B cell (primary cell): ENCODE results near the gene FBXO11. TPM values are rescaled to one million over a fixed set of nuclear protein-coding genes. Genes with fewer than 3 reads are reported as not detected.

ENCODE experiments used
- ATAC-seq: fragments of 200-7000 bp; cut with Tn5 transposase; one replicate; pipeline ENCODE4 v1.10.0; 2021; ENCODE audit warnings: low read depth, mild to moderate bottlenecking, moderate number of reproducible peaks, moderate library complexity
- CTCF ChIA-PET: fragments of 350-600 bp; sonication (Branson Sonifier 250); formaldehyde crosslinking; loops from one replicate; lab custom pipeline; 2021; ENCODE audit warnings: antibody characterized with exemption, inconsistent platforms; lab: Charles Lee
- POLR2A ChIA-PET: fragments of 350-600 bp; sonication (Branson Sonifier 250); formaldehyde crosslinking; loops from one replicate; lab custom pipeline; 2021; ENCODE audit warnings: antibody characterized with exemption; lab: Charles Lee
- DNase-seq: peaks from one replicate; pipeline ENCODE4 v3.0.0; 2013
- H2AFZ ChIP-seq: 2 replicates; pipeline ENCODE4 v1.6.1; 2012; ENCODE audit warnings: mild to moderate bottlenecking, low read depth, low read length; ENCODE audit not compliant: insufficient read depth, poor library complexity, severe bottlenecking
- H3K27ac ChIP-seq, 2 donors: 1 replicate in 1 of 2; 2 replicates in 1 of 2; pipeline ENCODE4 v1.5.1; 2012 to 2013; ENCODE audit warnings: low read length in 2 of 2, mild to moderate bottlenecking in 2 of 2, moderate library complexity in 1 of 2
- H3K27me3 ChIP-seq, 4 experiments: fragments of 200-600 bp in 1 of 4; sonication (generic) in 1 of 4; replicated peaks in 1 of 4; 1 replicate in 2 of 4; 2 replicates in 2 of 4; pipeline versions ENCODE4 v1.6.1 to v1.7.0; 2013 to 2016; ENCODE audit warnings: low read length in 3 of 4, mild to moderate bottlenecking in 2 of 4, mixed read lengths in 1 of 4, moderate library complexity in 1 of 4; ENCODE audit not compliant: insufficient read depth in 4 of 4, control insufficient read depth in 3 of 4; ENCODE audit errors: control extremely low read depth in 1 of 4
- H3K36me3 ChIP-seq, 2 experiments: replicated peaks in 1 of 2; 1 replicate in 1 of 2; 2 replicates in 1 of 2; pipeline versions ENCODE4 v1.6.1 to v1.7.1; 2013; ENCODE audit warnings: low read length in 1 of 2; ENCODE audit not compliant: insufficient read depth in 2 of 2, control insufficient read depth in 1 of 2; ENCODE audit errors: control extremely low read depth in 1 of 2, extremely low read depth in 1 of 2
- H3K4me1 ChIP-seq, 2 donors: fragments of 200-600 bp in 1 of 2; sonication (generic) in 1 of 2; 1 replicate in 1 of 2; 2 replicates in 1 of 2; pipeline versions ENCODE4 v1.5.1 to v1.6.1; 2013 to 2017; ENCODE audit warnings: low read length in 2 of 2; ENCODE audit not compliant: control insufficient read depth in 2 of 2, insufficient read depth in 2 of 2
- H3K4me2 ChIP-seq: replicated peaks from 2 replicates; pipeline ENCODE3; 2012; ENCODE audit warnings: mild to moderate bottlenecking, low read depth, low read length; ENCODE audit not compliant: poor library complexity, severe bottlenecking
- H3K4me3 ChIP-seq, 5 experiments: fragments of 200-600 bp in 1 of 5; sonication (generic) in 1 of 5; 1 replicate in 3 of 5; 2 replicates in 2 of 5; pipeline versions ENCODE4 v1.5.1 to v1.7.0; 2011 to 2016; ENCODE audit warnings: low read length in 4 of 5, mild to moderate bottlenecking in 4 of 5, low read depth in 2 of 5, control low read depth in 1 of 5, moderate library complexity in 1 of 5; ENCODE audit not compliant: insufficient read depth in 1 of 5; ENCODE audit errors: control extremely low read depth in 1 of 5, extremely low read depth in 1 of 5
- H3K79me2 ChIP-seq: fragments of 200-600 bp; sonication (generic); one replicate; pipeline ENCODE4 v1.6.0; 2016; ENCODE audit warnings: low read length; ENCODE audit not compliant: control insufficient read depth, insufficient read depth
- H3K9ac ChIP-seq: fragments of 200-600 bp; sonication (generic); 2 replicates; pipeline ENCODE4 v1.6.1; 2017; ENCODE audit warnings: mild to moderate bottlenecking, low read length, moderate library complexity
- H3K9me3 ChIP-seq, 3 donors: one replicate each; pipeline versions ENCODE4 v1.6.1 to v1.7.1; 2013; ENCODE audit warnings: low read length in 2 of 3; ENCODE audit not compliant: control insufficient read depth in 2 of 3, insufficient read depth in 1 of 3; ENCODE audit errors: control extremely low read depth in 1 of 3
- H4K20me1 ChIP-seq: 2 replicates; pipeline ENCODE4 v1.6.0; 2012; ENCODE audit warnings: mild to moderate bottlenecking, low read length; ENCODE audit not compliant: insufficient read depth, control insufficient read depth, poor library complexity, severe bottlenecking
- H3K27ac Mint-ChIP-seq: one replicate; pipeline ENCODE4 v1.8.0; 2021; ENCODE audit warnings: mixed read lengths
- H3K27me3 Mint-ChIP-seq: one replicate; pipeline ENCODE4 v1.8.0; 2021; ENCODE audit warnings: mixed read lengths
- H3K4me1 Mint-ChIP-seq: one replicate; pipeline ENCODE4 v1.8.0; 2021; ENCODE audit warnings: mixed read lengths
- H3K4me3 Mint-ChIP-seq: one replicate; pipeline ENCODE4 v1.8.0; 2021; ENCODE audit warnings: mixed read lengths
- H3K9me3 Mint-ChIP-seq: one replicate; pipeline ENCODE4 v1.8.0; 2022; ENCODE audit warnings: mixed read lengths; ENCODE audit not compliant: insufficient read depth
- EZH2 ChIP-seq: IDR thresholded peaks from 2 replicates; pipeline ENCODE4 v1.6.1; 2012; ENCODE audit warnings: borderline replicate concordance, low read depth, mild to moderate bottlenecking, moderate library complexity, low read length; ENCODE audit not compliant: insufficient read depth, poor library complexity, severe bottlenecking
- WGBS: methylation state at CpG from one replicate; pipeline ENCODE4 v1.1.5; 2013; ENCODE audit warnings: missing lambda C conversion rate; ENCODE audit not compliant: insufficient coverage; 5-methylcytosine and 5-hydroxymethylcytosine counted together
- intact Hi-C: fragments of 100-400 bp; cut with micrococcal nuclease; formaldehyde crosslinking; loops from one replicate; pipeline ENCODE4 v1.10.0; 2022
- polyA plus RNA-seq: library from polyadenylated mRNA; depleted of rRNA; stranded (reverse); fragments of >200 nt; gene quantifications from 2 replicates; pipeline ENCODE4 v1.2.3, GENCODE V29; 2012
- total RNA-seq, 2 donors: library from RNA; stranded (reverse); fragments of 120-200 nt in 1 of 2; gene quantifications; 1 replicate in 1 of 2; 2 replicates in 1 of 2; pipeline versions ENCODE4 v1.2.3 to v1.2.4, GENCODE V29; 2013 to 2022
- TF ChIP-seq, protein P1 (sequence below): fragments of 200-600 bp; IDR thresholded peaks from one replicate; pipeline ENCODE4 v1.8.0; 2022; ENCODE audit warnings: antibody characterized with exemption, mild to moderate bottlenecking

Gene FBXO11
- total and polyA plus RNA-seq, 2 donors (not counting 1 experiment from before 2014, with no cell fraction given), result 42.6 to 107 TPM

DNA sequence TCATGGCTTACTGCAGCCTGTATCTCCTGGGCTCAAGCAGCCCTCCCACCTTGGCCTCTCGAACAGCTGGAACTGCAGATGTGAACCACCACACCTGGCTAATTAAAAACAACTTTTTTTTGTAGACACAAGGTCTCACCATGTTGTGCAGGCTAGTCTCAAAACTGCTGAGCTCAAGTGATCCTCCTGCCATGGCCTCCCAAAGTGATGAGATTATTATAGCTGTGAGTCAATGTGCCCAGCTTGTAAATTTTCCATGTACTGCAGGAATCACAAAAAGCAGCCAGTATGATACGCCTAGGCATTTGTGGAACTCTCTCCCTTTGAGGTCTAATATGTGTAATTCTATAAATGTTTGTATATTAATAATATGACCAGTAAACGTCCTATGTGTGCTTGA is 63.5 kb downstream of the FBXO11 start:
- no CpG with 5 or more reads among the region's 3 CpGs for WGBS
- CTCF ChIA-PET, result interaction anchor here (0.6 to 1.6 kb wide), 5 partner anchors 15 to 513 kb away, joined by 3 to 5 read pairs (median 3); no protein-coding TSS in a partner anchor
- Histone ChIP-seq H3K27ac (no peak overlapping the region), H3K4me3 (no peak overlapping the region), H3K36me3 (peaks cover 5 to 29% of the 10 kb centered on the region in 2 experiments), H3K9ac (no peak overlapping the region), H3K27me3 (no peaks in the 10 kb centered on the region), H3K9me3 (no peaks in the 10 kb centered on the region), H4K20me1 (peaks cover 59% of the 10 kb centered on the region), H2AFZ (no peak overlapping the region), H3K79me2 (peaks cover 80% of the 10 kb centered on the region), H3K4me2 (no peak overlapping the region), H3K4me1 (peaks cover 4 to 5% of the 10 kb centered on the region in 2 donors)
- intact Hi-C loops, result no loop called here
- POLR2A ChIA-PET, result no interaction called here
- TF ChIP-seq, protein P1, sequence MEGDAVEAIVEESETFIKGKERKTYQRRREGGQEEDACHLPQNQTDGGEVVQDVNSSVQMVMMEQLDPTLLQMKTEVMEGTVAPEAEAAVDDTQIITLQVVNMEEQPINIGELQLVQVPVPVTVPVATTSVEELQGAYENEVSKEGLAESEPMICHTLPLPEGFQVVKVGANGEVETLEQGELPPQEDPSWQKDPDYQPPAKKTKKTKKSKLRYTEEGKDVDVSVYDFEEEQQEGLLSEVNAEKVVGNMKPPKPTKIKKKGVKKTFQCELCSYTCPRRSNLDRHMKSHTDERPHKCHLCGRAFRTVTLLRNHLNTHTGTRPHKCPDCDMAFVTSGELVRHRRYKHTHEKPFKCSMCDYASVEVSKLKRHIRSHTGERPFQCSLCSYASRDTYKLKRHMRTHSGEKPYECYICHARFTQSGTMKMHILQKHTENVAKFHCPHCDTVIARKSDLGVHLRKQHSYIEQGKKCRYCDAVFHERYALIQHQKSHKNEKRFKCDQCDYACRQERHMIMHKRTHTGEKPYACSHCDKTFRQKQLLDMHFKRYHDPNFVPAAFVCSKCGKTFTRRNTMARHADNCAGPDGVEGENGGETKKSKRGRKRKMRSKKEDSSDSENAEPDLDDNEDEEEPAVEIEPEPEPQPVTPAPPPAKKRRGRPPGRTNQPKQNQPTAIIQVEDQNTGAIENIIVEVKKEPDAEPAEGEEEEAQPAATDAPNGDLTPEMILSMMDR, result no peak
- TF ChIP-seq EZH2, result no peak
- Mint-ChIP-seq H3K4me3 (no peak overlapping the region), H3K4me1 (peaks cover 26% of the 10 kb centered on the region), H3K27me3 (no peaks in the 10 kb centered on the region), H3K27ac (no peak overlapping the region), H3K9me3 (no peaks in the 10 kb centered on the region)
- no peak for ATAC-seq
- no peak for DNase-seq

DNA sequence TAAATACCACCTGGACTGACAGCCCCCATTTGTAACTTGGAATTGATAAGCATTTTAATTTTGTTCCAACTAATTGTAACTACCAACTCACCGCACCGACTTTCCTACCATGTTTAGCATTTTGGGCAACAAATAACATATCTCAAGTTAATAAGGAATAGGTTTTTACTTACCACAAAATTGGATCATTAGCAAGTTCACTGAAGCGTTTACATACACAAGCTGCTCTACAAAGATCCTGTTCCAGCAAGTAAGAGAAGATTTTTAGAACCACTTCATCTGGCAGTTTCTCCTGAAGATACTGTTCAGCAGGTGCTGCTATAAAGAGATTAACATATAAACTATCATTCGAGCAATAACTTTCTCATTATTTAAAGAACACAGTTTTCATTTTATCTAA is 67.6 kb downstream of the FBXO11 start:
- Histone ChIP-seq H3K27me3 (no peaks in the 10 kb centered on the region), H3K79me2 (peaks cover 39% of the 10 kb centered on the region), H3K4me2 (no peak overlapping the region), H3K27ac (no peak overlapping the region), H3K4me3 (no peak overlapping the region), H3K9ac (no peak overlapping the region), H3K9me3 (no peaks in the 10 kb centered on the region), H3K36me3 (peaks cover 13 to 59% of the 10 kb centered on the region in 2 experiments), H3K4me1 (peaks cover 0 to 3% of the 10 kb centered on the region in 2 donors), H4K20me1 (peaks cover 29% of the 10 kb centered on the region), H2AFZ (no peak overlapping the region)
- ChIA-PET CTCF (interaction anchor here (0.7 kb wide), 1 partner anchor 473 kb away, joined by 4 read pairs; no protein-coding TSS in a partner anchor), POLR2A (no interaction called here)
- H3K9me3 Mint-ChIP-seq, result no peaks in the 10 kb centered on the region
- TF ChIP-seq, protein P1, result no peak
- TF ChIP-seq EZH2, result no peak
- no CpG with 5 or more reads among the region's 4 CpGs for WGBS
- peaks cover 12% of the 10 kb centered on the region for H3K4me1 Mint-ChIP-seq
- ATAC-seq (no peak), DNase-seq (no peak)
- no peak overlapping the region for H3K4me3 Mint-ChIP-seq
- no peaks in the 10 kb centered on the region for H3K27me3 Mint-ChIP-seq
- no peak overlapping the region for H3K27ac Mint-ChIP-seq
- intact Hi-C loops, result no loop called here
